Endothelial cell of umbilical vein (primary cell): ENCODE results near the gene BAAT. TPM values are rescaled to one million over a fixed set of nuclear protein-coding genes. Genes with fewer than 3 reads are reported as not detected.

ENCODE experiments used
- BruUV-seq: library from RNA; stranded (reverse); fragments of 400-500 nt; replicated peaks from 2 replicates; lab custom pipeline; 2021; lab: Mats Ljungman, UMichigan
- CTCF ChIA-PET: fragments of 300-600, 350-600 bp; sonication (Branson Sonifier 250); formaldehyde crosslinking; loops from one replicate; lab custom pipeline; 2021; ENCODE audit warnings: antibody characterized with exemption, inconsistent platforms; lab: Charles Lee
- POLR2A ChIA-PET: fragments of 300-600, 350-600 bp; sonication (Branson Sonifier 250); formaldehyde crosslinking; loops from one replicate; lab custom pipeline; 2021; ENCODE audit warnings: antibody characterized with exemption, inconsistent platforms; lab: Charles Lee
- DNase-seq: peaks from one replicate; pipeline ENCODE4 v3.0.0-alpha.2; 2011; ENCODE audit warnings: low read depth, low spot score
- FAIRE-seq: peaks from 2 replicates; lab custom pipeline; 2011; peaks lifted over from hg19 to GRCh38; lab: Jason Lieb, UNC
- H2AFZ ChIP-seq: 2 replicates; pipeline ENCODE4 v1.6.0; 2012; ENCODE audit warnings: low read depth, low read length, control low read depth, inconsistent platforms
- H3K27ac ChIP-seq: 2 replicates; pipeline ENCODE4 v1.5.1; 2011; ENCODE audit warnings: low read depth, mild to moderate bottlenecking, control low read depth, low read length, moderate library complexity; ENCODE audit not compliant: insufficient read depth
- H3K27me3 ChIP-seq, 2 experiments: 2 replicates each; pipeline versions ENCODE4 v1.6.0 to v1.6.1; 2011; ENCODE audit warnings: low read length in 2 of 2, mixed read lengths in 1 of 2; ENCODE audit not compliant: control insufficient read depth in 2 of 2, insufficient read depth in 2 of 2
- H3K36me3 ChIP-seq, 2 experiments: 2 replicates in 1 of 2; 3 replicates in 1 of 2; pipeline ENCODE4 v1.5.1; 2011; ENCODE audit warnings: low read length in 2 of 2, mild to moderate bottlenecking in 1 of 2, moderate library complexity in 1 of 2; ENCODE audit not compliant: control insufficient read depth in 2 of 2, insufficient read depth in 2 of 2; ENCODE audit errors: extremely low read depth in 1 of 2
- H3K4me1 ChIP-seq: 3 replicates; pipeline ENCODE4 v1.5.1; 2011; ENCODE audit warnings: mild to moderate bottlenecking, low read length; ENCODE audit not compliant: control insufficient read depth, insufficient read depth; ENCODE audit errors: extremely low read depth
- H3K4me2 ChIP-seq: 2 replicates; pipeline ENCODE4 v1.6.1; 2011; ENCODE audit warnings: low read length, control low read depth, mixed read lengths; ENCODE audit not compliant: insufficient read depth
- H3K4me3 ChIP-seq, 3 experiments: fragments of 200-600 bp in 1 of 3; sonication (generic), shearing (Covaris generic) in 1 of 3; replicated peaks in 1 of 3; 2 replicates each; pipeline ENCODE4 v1.5.1; 2011 to 2016; ENCODE audit warnings: control low read depth in 3 of 3, low read length in 3 of 3, mild to moderate bottlenecking in 2 of 3, inconsistent platforms in 1 of 3, low read depth in 1 of 3, moderate library complexity in 1 of 3; ENCODE audit not compliant: insufficient read depth in 1 of 3
- H3K79me2 ChIP-seq: 2 replicates; pipeline ENCODE4 v1.6.0; 2012; ENCODE audit warnings: low read length, inconsistent platforms; ENCODE audit not compliant: control insufficient read depth, insufficient read depth
- H3K9ac ChIP-seq: replicated peaks from 2 replicates; pipeline ENCODE3; 2011; ENCODE audit warnings: low read length, control low read depth; ENCODE audit not compliant: insufficient read depth; ENCODE audit errors: extremely low read depth
- H3K9me1 ChIP-seq: replicated peaks from 3 replicates; pipeline ENCODE4 v1.6.0; 2011; ENCODE audit warnings: mild to moderate bottlenecking, low read length; ENCODE audit not compliant: control insufficient read depth, insufficient read depth; ENCODE audit errors: extremely low read depth
- H3K9me3 ChIP-seq: replicated peaks from 2 replicates; pipeline ENCODE4 v1.5.1; 2012; ENCODE audit warnings: low read length, inconsistent platforms; ENCODE audit not compliant: control insufficient read depth, insufficient read depth
- H4K20me1 ChIP-seq: replicated peaks from 2 replicates; pipeline ENCODE3; 2011; ENCODE audit warnings: mild to moderate bottlenecking, low read length; ENCODE audit not compliant: control insufficient read depth, insufficient read depth; ENCODE audit errors: extremely low read depth
- CTCF ChIP-seq, 2 donors: IDR thresholded peaks; 1 replicate in 1 of 2; 2 replicates in 1 of 2; pipeline ENCODE4 v1.5.1; 2011; ENCODE audit warnings: low read length in 2 of 2, mild to moderate bottlenecking in 2 of 2, moderate library complexity in 2 of 2, control low read depth in 1 of 2, inconsistent platforms in 1 of 2, low read depth in 1 of 2; ENCODE audit not compliant: insufficient read depth in 1 of 2; ENCODE audit errors: extremely low read depth in 1 of 2
- EZH2 ChIP-seq: IDR thresholded peaks from 2 replicates; pipeline ENCODE4 v1.6.1; 2012; ENCODE audit warnings: borderline replicate concordance, low read depth, mild to moderate bottlenecking, moderate library complexity, low read length, inconsistent platforms; ENCODE audit not compliant: severe bottlenecking
- FOS ChIP-seq: IDR thresholded peaks from 2 replicates; pipeline ENCODE4 v1.6.1; 2011; ENCODE audit warnings: mild to moderate bottlenecking, low read length, moderate library complexity, borderline replicate concordance; ENCODE audit not compliant: insufficient read depth
- GATA2 ChIP-seq: IDR thresholded peaks from 2 replicates; pipeline ENCODE4 v1.7.0; 2011; ENCODE audit warnings: low read depth, mild to moderate bottlenecking, moderate library complexity, mixed read lengths, low read length; ENCODE audit not compliant: insufficient read length, insufficient read depth
- JUN ChIP-seq: IDR thresholded peaks from 2 replicates; pipeline ENCODE4 v1.6.1; 2011; ENCODE audit warnings: borderline replicate concordance, low read depth; ENCODE audit not compliant: insufficient read length, insufficient read depth
- MAX ChIP-seq: IDR thresholded peaks from 2 replicates; pipeline ENCODE4 v1.6.1; 2011; ENCODE audit not compliant: insufficient read depth, insufficient read length
- MYC ChIP-seq: IDR thresholded peaks from one replicate; pipeline ENCODE4 v1.6.1; 2011; ENCODE audit warnings: mild to moderate bottlenecking, low read depth, low read length
- POLR2A ChIP-seq: IDR thresholded peaks from 2 replicates; pipeline ENCODE4 v1.6.1; 2012; ENCODE audit warnings: low read depth, mild to moderate bottlenecking, control low read depth, low read length
- POLR2AphosphoS5 ChIP-seq: IDR thresholded peaks from 2 replicates; pipeline ENCODE4 v1.6.1; 2012; ENCODE audit warnings: low read depth, mild to moderate bottlenecking, control low read depth, low read length, moderate library complexity; ENCODE audit not compliant: insufficient read depth
- dilution Hi-C: fragments of 300-500 bp; cut with MboI; formaldehyde crosslinking; loops from one replicate; pipeline ENCODE4 v1.15.0; 2019; ENCODE audit warnings: low sequenced_read_pairs; ENCODE audit not compliant: extremely low pct_ligation_motif_present
- intact Hi-C: fragments of 100-400 bp; cut with micrococcal nuclease; formaldehyde crosslinking; loops from one replicate; pipeline ENCODE4 v1.10.0; 2022
- polyA plus RNA-seq, 4 experiments: library from polyadenylated mRNA; depleted of rRNA in 3 of 4; stranded (reverse) in 3 of 4; unstranded in 1 of 4; fragments of >200 nt; gene quantifications; 2 replicates each; pipeline versions ENCODE4 v1.2.1 to v1.2.3, GENCODE V29; 2011 to 2012; ENCODE audit warnings: missing spikeins in 1 of 4
- total RNA-seq: library from RNA; stranded (reverse); gene quantifications from 2 replicates; pipeline ENCODE4 v1.2.3, GENCODE V29; 2021

The BAAT gene
- total and polyA plus RNA-seq, 2 donors (not counting 3 experiments of a cell fraction or from before 2014, with no cell fraction given), result 0.01 TPM; not detected in 1

DNA sequence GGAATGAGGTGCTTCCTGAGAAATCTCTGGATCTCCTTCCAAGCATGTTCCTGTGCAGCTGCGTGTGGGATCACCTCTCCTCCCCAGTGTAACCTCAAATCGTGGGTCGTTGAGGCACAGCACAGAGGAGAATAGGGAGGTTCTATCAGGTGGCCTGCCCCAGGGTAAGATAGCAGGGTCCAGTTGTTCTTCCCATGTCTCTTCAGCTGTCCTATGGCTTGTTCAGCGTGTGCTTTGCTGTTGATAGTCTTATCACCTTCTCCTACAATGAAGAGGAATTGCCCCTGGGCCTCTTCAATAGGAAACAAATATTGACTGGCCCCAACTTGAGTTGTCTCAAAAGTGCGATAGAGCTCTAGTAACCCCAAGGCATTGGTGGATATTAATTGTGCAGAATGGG lies 22.4 kb downstream of the BAAT start:
- H3K36me3 ChIP-seq, result no peaks in the 10 kb centered on the region
- H3K79me2 ChIP-seq, result no peaks in the 10 kb centered on the region
- H3K9me1 ChIP-seq, result no peaks in the 10 kb centered on the region
- no TSS peak for BruUV-seq
- no peak overlapping the region for H2AFZ ChIP-seq
- H3K4me2 ChIP-seq, result no peak overlapping the region
- no peak overlapping the region for H3K9ac ChIP-seq
- no peaks in the 10 kb centered on the region for H3K27me3 ChIP-seq
- H3K27ac ChIP-seq, result no peak overlapping the region
- intact Hi-C loops, result no loop called here
- FAIRE-seq, result no peak
- no peak for DNase-seq
- POLR2A ChIA-PET, result no interaction called here
- H3K4me1 ChIP-seq, result no peaks in the 10 kb centered on the region
- CTCF ChIA-PET, result no interaction called here
- TF ChIP-seq FOS (no peak), MYC (no peak), POLR2AphosphoS5 (no peak), JUN (no peak), EZH2 (no peak), POLR2A (no peak), CTCF (IDR thresholded peaks at IDR 0.05; ENCODE audit: extremely low read depth in 1 of 2, insufficient read depth in 1 of 2, low read depth in 1 of 2, low read length in 2 of 2) (no peak), GATA2 (no peak), MAX (no peak)
- no peak overlapping the region for H3K4me3 ChIP-seq
- no peaks in the 10 kb centered on the region for H3K9me3 ChIP-seq
- no peaks in the 10 kb centered on the region for H4K20me1 ChIP-seq
- dilution Hi-C loops, result no loop called here
